GM18873 (cell line): Measurements from ENCODE around the gene MAN1C1.
"Not testable (repeated sequence)": the region's sequence is repeated elsewhere in the genome, so short reads cannot be mapped to it uniquely, and the experiment has no call there.

ENCODE experiments used
- ATAC-seq: cut with Tn5 transposase; IDR thresholded peaks from one replicate; pipeline ENCODE4 v1.9.1; 2021; ENCODE audit warnings: mild to moderate bottlenecking, moderate library complexity, moderate number of reproducible peaks; ENCODE audit not compliant: unreplicated experiment, low FRiP score

MAN1C1 gene

GRCh38 chr1:25651824-25652741, 35.5 kb downstream of the MAN1C1 start:
- ATAC-seq: no peak

- no peak for ATAC-seq
Measured at GRCh38 chr1:25653558-25653957, 37.0 kb downstream of the MAN1C1 start.

- no peak for ATAC-seq
Measured at GRCh38 chr1:25654109-25654660, 37.6 kb downstream of the MAN1C1 start.

- ATAC-seq: no peak
Measured at GRCh38 chr1:25657121-25657882, 40.7 kb downstream of the MAN1C1 start.

GRCh38 chr1:25657883-25658760, 41.5 kb downstream of the MAN1C1 start:
- ATAC-seq: no peak

GRCh38 chr1:25658791-25659431, 42.3 kb downstream of the MAN1C1 start:
- no peak for ATAC-seq

- ATAC-seq: no peak
Measured at GRCh38 chr1:25661043-25661815, 44.6 kb downstream of the MAN1C1 start.

- ATAC-seq: no peak
Measured at GRCh38 chr1:25662061-25662460, 45.5 kb downstream of the MAN1C1 start.

- ATAC-seq: not testable (repeated sequence)
Measured at GRCh38 chr1:25662959-25663358, 46.4 kb downstream of the MAN1C1 start.

- ATAC-seq: no peak
Measured at GRCh38 chr1:25664357-25665199, 48.0 kb downstream of the MAN1C1 start.

- no peak for ATAC-seq
Measured at GRCh38 chr1:25666460-25666859, 49.9 kb downstream of the MAN1C1 start.

GRCh38 chr1:25668931-25669573, 52.5 kb downstream of the MAN1C1 start:
- ATAC-seq: no peak

- ATAC-seq: no peak
Measured at GRCh38 chr1:25669781-25670567, 53.4 kb downstream of the MAN1C1 start.

- no peak for ATAC-seq
Measured at GRCh38 chr1:25671929-25672328, 55.3 kb downstream of the MAN1C1 start.

- no peak for ATAC-seq
Measured at GRCh38 chr1:25672763-25673409, 56.3 kb downstream of the MAN1C1 start.

- ATAC-seq: no peak
Measured at GRCh38 chr1:25673456-25673855, 56.9 kb downstream of the MAN1C1 start.
